GM19467 (cell line): ENCODE data around the gene MAP3K5.

ENCODE experiments used
- ATAC-seq: cut with Tn5 transposase; IDR thresholded peaks from one replicate; pipeline ENCODE4 v1.9.1; 2021; ENCODE audit warnings: mild to moderate bottlenecking, moderate library complexity; ENCODE audit not compliant: unreplicated experiment

The MAP3K5 gene

DNA sequence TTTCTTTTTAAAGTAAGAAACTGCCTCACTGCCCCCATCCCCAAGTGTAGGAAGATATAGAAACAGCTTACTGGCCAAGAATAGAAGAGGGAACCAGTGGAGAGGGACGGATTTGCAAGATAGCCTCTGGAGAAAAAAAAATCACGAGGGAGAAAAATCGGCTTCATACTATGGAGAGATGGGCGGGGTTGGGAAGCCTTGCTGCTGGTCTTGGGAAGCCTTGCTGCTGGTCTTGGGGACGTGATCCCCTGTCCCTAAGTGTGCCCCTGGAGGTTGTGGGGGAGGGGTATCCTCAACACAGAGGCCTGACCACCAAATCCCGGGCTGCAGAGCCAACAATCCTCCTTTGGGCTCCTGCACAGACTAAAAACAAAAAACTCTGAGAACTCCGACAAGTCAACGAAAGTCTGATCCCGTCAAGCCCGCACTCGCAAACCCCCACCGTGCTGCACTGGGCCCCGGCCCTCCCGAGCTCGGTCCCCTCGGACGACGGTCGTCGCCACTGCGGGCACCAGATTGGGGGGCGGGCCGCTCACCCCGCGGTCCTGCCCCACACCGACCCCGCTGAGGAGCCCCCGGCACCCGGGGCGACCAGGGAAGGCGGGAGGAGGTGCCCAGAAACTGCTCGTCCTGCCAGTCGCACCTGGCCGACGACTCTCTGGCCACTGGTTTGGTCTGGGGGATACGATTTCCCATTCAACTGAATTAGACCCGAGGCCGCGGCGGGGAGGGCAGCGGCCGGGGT, 242.8 kb downstream of the MAP3K5 start:
- no peak for ATAC-seq

DNA sequence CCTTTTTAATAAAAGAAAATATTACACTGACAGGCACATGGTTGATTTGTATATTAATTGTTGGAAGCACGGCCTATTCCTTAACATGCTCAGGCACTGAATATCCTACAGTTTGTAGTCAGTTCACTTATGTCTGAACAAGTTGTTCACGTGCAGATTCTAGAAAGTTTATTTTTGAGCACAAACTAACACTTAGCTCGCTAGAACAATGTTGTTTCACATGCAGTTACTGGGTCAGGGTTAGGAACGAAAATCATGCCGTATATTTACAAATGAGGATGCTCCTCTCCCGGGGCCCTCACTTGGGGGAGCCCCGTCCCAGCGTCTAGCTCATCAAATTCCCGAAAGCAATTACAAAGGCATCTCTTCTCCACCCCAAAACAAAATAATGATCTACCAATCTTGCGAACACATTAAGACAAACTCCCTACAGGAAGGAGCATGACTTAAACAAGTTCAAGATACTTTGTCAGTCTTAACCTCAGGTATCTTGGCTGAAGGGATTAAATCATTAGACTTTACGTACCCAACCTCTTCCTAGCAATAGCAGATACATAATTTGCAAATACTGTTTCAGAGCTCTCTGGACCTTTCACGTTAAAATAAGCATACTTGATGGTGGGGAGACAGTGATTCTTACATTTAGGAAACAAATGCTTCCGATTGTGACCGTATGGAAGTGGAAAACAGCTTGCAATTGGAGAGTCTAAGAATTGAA, 243.5 kb downstream of the MAP3K5 start:
- ATAC-seq, result no peak

DNA sequence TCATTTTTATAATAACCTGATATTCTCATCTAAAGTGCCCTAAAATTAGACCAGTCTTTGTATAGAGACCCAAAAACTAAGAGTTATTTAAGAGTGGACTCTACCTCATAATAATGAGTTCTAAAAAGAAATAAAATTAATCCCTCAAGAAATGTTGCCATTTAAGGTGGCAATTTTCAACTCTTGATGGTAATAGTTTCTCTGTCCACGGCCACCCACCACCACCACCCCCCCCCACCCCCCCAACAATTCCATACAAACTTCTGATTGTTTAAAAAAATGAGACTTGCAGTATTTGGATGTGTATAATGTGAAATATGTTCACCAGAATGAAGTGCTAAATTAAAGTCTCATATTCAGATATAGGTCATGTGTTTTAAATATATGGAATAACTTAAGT, 244.4 kb downstream of the MAP3K5 start:
- ATAC-seq, result no peak

DNA sequence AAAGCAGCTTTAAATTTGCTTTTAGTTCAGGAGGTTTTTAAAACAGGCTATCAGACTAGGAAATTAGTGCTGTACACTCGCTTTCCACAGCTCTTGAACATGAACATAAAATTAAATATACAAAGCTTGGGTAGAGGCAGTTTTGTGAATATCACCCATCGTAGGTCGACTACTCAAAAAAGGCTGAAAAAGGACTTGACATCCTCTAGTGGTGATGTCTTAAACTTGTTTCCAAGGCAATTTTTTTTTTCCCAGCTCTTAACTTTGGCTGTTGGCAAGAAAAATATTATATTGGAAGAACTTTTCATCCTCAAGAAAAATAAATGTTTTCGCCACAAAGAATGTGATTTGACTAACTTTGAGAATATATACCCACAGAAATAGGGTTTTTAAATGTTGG, 244.9 kb downstream of the MAP3K5 start:
- ATAC-seq, result no peak

DNA sequence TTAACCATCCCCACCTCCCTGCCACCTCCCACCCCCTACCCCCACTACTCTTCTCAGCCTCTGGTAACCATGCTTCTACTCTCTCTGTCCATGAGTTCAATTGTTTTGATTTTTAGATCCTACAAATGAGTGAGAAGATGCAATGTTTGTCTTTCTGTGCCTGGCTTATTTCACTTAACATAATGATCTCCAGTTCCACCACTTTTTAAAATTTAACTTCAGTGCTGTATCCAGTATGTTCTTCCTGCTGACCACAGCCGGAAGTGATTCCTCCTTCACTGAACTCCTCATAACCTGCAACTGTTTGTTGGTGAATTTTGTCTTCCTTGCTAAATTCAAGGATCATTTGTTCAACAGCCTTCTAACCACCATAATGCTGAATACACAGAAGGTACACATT, 245.9 kb downstream of the MAP3K5 start:
- no peak for ATAC-seq

DNA sequence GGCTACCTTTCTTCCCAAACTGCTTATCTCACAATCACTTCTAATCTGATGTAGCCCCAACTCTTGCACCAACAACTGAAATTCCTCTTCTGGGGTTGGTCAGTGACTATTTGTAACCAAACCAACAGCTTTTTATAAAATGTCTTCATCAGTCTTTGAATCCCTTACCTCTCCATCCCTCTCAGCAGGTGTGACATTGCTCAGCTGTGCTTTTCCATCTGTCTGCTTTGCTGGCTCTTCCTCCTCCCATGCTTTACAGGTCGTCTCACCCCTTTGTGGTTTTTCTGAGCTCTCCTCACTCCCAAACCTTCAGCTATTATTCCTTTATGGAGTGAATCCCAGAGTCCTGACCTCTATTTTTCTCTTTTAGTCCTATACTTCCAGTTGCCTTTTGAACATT, 248.0 kb downstream of the MAP3K5 start:
- ATAC-seq, result no peak

DNA sequence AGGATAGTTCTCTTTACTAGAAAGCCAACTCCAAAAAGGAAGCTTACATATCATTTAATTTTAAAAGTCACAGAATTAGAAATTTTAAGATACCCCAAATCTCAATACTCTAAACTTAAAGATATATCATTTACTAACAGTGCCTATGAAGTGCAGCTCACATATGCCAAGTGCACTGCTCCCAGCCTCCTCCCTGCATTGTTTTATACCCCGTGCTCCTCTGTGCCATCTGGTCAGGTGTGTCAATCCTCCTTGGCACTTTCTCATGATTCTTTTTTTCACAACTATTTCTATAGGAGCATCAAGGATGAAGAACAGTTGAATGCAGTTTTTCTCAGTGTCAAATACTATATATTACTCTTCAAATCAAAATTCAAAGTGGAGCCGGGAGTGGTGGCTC, 250.9 kb downstream of the MAP3K5 start:
- no peak for ATAC-seq

DNA sequence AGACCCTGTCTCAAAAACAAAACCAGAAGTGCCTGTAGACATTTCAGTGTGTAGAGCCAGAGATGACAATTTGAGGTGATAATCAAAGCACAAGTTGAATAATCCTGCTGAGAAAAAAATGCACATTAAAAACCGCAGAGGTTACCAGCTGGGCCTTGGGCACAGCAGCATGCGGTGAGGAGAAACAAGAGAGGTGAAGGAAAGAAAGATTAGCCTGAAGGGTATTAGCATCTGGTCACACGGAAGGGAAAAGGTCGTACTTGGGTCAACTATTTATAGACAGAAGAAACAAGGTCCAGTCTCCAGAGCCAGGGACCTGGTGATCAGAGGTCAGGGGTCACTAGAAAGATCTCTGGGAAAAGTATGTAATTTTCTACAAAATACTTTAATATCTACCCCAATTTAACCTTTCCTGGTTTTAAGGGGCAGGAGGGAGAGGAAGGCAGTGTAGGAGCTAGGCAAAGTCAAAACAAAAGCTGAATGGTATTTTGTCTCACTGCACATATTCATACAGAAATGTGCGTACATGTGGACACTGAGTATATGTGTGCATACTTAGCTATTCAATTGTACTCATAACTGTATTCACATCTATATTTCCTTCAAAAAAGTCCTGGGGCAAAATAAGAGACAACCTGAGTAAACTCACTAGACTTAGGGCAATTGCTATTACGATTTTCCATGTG, 252.2 kb downstream of the MAP3K5 start:
- no peak for ATAC-seq

DNA sequence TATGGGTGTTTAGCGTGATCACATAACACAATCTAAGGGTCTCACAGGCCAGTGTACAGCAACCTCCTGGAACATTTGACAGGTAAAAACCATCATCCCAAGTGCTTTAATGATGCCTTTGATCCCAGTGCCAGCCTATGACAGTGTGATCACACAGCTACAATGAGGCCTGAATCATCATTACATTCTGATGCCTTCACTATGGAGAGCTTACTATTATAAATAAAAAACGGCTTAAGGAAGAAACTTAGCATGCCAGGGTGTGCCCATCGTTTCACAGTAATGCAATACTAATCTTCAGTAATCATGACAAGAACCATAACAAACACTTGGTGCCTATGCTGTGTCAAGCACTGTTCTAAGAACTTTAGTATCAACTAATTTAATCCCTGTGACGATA, 253.4 kb downstream of the MAP3K5 start:
- no peak for ATAC-seq

DNA sequence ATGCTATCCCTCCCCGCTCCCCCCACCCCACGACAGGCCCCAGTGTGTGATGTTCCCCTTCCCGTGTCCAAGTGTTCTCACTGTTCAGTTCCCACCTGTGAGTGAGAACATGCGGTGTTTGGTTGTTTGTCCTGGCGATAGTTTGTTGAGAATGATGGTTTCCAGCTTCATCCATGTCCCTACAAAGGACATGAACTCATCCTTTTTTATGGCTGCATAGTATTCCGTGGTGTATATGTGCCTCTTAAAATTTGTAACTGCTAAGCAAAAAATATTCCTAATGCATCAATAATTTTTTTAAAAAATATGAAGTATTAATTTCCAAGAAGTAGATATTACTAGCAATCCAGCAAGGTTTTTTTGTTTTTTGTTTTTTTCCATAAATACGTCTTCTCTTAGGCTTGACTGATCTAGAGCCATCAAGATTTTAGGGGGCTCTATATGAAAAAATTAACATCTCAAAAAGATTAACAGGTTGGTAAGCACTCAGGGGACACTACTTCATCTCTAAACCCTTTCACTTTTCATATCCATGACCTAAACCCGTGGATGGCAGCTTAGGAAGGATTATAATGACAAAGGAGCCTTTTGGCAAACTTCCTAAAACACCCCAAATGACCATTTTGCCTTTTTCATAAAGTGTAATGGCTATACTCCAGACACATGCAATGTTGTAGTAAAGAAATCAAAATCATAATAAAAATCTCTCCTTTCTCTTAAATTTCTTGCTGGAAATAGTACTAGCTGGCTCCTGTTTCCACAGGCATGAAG, 256.2 kb downstream of the MAP3K5 start:
- ATAC-seq, result no peak

DNA sequence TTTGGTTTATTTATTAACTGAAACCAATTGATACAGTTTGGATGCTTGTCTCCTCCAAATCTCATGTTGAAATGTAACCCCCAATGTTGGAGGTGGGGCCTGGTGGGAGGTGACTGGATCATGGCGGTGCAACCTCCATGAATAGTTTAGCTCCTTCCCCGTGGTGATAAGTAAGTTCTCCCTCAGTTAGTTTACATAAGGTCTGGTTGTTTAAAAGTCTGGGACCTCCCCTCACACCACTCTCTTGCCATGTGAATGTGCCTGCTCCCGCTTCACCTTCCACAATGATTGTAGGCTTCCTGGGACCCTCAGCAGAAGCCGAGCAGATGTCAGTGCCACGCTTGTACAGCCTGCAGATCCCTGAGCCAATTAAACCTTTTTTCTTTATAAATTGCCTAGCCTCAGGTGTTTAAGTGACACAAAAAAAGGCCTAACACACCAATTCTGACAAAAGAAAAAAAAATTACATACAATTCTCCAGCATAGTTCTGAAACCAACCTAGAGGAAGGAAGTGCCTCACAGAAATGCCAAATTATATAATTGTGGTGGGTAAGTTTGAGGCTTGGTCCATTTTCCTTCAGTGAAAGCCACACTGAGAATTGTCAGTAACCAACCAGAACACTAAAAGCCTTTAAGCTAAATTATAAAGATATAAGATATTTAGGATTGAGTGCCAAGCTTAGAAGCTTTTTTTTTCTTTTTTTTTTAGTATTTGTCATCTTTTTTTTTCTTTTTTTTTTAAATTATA, 257.1 kb downstream of the MAP3K5 start:
- no peak for ATAC-seq

DNA sequence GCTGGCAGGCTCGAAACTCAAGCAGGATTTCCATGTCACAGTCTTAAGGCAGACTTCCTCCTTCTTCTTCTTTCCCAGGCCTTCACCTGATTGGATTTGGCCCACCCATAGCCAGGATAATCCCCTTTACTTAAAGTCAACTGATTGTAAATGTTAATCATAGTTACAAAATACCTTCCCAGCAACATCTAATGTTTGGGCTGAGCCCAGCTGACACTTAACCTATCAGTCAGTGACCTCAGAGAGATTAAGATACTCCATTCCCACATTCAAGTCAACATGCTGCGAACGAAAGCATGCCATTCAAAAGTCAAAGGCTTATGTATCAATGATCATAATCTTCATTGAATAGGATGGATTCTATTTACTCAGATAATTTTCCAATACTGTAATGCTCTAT, 258.0 kb downstream of the MAP3K5 start:
- ATAC-seq, result no peak

DNA sequence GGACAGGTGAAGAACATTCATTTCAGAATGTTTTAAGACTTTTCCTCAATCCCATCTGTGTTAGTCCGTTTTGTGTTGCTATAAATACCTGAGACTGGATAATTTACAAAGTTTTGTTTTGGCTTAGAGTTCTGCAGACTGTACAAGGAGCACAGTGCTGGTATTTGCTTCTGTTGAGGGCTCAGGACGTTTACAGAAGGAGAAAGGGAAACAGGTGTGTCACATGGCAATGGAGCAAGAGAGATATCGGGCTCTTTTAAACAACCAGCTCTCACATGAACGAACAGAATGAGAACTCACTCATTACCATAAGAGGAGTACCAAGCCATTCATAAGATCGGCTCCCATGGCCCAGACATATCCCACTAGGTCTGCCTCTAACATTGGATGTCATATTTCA, 258.8 kb downstream of the MAP3K5 start:
- ATAC-seq, result no peak

DNA sequence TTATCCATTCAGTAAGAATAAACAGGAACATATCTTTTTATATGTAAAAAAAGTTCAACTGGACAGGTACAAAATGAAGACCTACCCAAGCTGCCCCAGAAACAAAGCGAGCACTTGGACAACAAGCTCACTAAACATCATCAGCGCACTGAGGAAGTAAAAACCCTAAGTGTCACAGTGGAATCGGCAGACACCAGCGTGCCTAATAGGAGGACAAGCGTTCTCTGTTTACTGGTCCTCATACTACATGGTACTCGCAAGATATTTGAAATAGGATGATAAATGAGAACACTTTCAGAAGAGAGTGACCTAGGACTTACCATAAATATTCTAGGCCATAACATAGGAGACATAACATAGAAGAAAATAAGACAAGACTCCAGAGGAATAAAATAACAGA, 260.2 kb downstream of the MAP3K5 start:
- ATAC-seq, result no peak

DNA sequence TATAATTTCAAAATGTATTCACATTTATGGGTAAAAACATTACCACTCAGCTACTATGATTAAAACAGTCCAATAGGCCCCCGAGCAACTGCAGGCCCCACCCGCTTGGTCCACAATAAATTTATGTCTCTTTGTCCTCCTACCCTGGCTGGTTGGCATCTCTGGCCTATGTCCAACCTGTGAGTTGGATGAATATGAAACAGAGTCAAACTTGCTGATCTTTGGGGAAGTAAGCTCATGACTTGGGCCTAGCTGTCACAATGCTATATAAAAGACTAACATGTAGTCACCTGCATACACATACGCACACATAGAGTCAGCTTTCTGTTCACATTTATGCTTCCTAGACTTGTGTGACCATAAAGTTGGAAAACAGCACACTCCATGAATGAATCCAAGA, 262.6 kb downstream of the MAP3K5 start:
- no peak for ATAC-seq

DNA sequence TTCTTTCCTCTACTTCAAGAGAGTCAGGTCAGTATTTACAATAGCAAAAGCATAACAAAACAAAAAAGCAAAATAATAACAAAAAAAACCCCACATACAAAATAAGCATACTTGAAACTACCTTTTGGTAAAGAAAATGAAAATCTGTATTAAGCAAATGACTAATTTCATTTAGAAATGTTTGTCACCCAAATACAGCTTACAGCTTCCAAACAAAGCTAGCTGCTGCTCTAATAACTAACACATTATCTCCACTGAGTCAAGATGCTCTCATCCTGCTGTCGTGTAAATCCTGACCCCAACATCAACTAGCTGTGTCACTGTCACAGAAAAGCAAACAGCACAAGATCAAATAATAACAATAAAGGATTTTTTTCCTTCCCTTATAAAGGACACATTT, 263.8 kb downstream of the MAP3K5 start:
- ATAC-seq, result no peak

DNA sequence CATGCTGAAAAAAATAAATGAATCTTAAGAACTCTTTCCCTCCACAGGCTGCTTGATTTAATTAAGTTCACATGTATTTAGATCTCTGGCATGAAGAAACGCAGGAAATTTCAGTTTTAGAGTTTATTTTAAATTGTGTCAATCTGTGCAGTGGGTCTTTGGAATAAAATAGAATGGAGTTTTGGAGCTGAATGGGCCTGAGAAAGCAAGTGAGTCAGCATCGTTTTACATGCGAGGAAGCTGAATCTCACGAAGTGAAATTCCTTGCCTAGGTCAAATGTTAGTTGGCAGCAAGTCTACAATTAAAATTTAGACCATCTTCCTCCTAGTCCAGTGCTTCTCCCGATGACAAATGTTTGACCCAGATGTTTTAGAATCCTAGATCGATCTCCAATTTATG, 264.4 kb downstream of the MAP3K5 start:
- ATAC-seq, result no peak

DNA sequence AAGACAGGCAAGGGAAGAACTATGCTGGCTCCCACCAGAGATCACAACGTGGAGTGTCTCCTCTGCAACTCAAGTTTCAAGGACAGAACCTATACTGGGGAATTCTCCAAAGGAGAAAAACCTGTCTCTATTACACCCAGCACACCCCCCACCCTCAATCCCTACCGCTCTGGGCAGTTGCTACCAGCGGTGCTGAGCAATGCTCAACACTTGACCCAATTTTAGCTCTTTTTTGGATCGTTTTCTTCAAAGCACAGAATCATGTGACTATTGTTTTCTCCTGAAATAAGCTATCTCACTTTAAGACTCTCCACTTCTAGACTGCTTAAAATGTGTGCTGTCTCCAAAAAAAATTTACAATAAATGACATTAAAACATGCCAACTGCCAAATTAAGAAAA, 265.3 kb downstream of the MAP3K5 start:
- no peak for ATAC-seq

DNA sequence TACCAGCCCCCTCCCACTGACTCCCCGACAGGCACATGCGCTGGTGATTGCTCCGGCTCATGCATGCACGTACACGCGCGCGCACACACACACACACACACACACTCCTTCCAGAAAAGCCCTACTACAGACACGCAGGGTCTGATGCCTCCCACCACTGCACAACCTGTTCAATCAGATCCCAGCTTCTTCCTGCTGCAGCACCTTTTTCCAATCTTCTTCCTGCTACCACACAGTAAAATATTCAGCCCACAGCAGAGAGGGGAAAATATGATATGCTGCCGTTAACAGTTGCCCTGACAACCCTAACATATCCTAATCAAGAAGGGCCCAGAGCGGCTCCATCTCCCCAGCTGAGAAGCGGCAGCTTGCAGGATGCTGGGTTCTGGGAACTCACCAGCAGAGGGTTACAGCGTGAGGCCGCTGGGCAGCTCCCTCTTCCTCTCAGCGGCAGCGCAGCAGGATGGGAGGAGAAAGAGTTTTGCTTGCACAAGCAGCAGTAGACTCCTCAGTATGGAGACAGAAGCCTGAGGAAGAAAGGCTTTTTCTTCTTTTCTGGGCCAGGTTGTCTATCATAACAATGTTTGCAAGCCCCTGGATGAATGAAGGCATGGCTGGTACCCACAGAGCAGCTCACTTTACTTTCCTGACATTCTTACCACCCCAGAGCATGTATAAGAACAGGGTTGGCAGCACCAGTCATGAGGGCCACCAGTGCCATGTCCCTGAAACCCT, 265.9 kb downstream of the MAP3K5 start:
- no peak for ATAC-seq

DNA sequence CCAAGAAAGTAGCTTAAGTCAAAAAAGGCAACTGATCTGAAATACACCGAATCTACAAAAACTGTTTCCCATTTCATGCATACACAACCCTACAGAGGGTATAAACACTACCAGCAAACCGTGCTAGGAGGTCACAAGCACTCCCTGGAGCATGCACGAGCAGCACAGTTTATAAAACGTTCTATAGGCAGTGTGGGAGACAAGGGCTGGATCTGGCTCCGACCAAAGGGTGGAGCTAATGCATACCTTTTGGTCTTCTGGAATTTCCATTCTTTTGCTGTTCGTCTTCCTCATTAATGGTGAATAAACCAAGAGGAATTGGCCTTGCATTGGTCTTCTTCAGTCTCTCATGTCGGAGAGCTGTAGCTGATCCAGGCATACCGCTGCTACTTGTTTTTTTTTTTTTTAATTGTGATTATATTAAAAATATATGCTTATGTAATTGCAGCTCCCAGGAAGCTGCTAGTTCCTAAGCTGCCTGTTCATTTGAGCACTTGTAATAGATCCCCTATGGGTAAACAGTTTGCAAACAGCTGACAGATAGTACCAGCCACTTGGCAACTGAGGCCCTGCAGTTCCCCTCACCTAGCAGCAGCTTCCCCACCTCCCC, 266.6 kb downstream of the MAP3K5 start:
- no peak for ATAC-seq
